ENCODE data around the gene GBA2. TPM values are rescaled to one million over a fixed set of nuclear protein-coding genes. Genes with fewer than 3 reads are reported as not detected.
A peak's percentile ranks its signal among the peaks of the same experiment; 100 is the strongest.

GBA2 gene
- total and polyA plus RNA-seq, 2 experiments from 2014 or later = 32.1 to 80.1 TPM

- peaks cover 35% of the 10 kb centered on the region for H3K36me3 ChIP-seq (ENCODE audit: insufficient read depth)
- no peak overlapping the region for H3K27ac Mint-ChIP-seq
- DNase-seq (ENCODE audit: low spot score) (peak; percentile 87), ATAC-seq (peak; percentile 20)
- H3K4me1 ChIP-seq (ENCODE audit: insufficient read depth) = peaks cover under 1% of the 10 kb centered on the region
- no peaks in the 10 kb centered on the region; the same call in 2 of the 3 replicates for H3K9me3 Mint-ChIP-seq
- peaks cover 12% of the 10 kb centered on the region for H3K79me2 ChIP-seq (replicated peaks; ENCODE audit: insufficient read depth)
- H3K36me3 Mint-ChIP-seq (ENCODE audit: low read depth) = peaks cover 66% of the 10 kb centered on the region
- H3K27ac ChIP-seq (ENCODE audit: low read depth) = peak overlapping the region; percentile 66; the same call in 1 of the 2 replicates
- H3K27me3 Mint-ChIP-seq (ENCODE audit: insufficient read depth, low read depth, poor library complexity) = peaks cover 6% of the 10 kb centered on the region
- H3K4me1 Mint-ChIP-seq = peaks cover 11% of the 10 kb centered on the region
- no peak overlapping the region for H3K4me3 Mint-ChIP-seq
- no peak overlapping the region for H2AFZ ChIP-seq
- no peaks in the 10 kb centered on the region for H3K9me2 ChIP-seq (ENCODE audit: insufficient read depth)
- peaks cover 14% of the 10 kb centered on the region for H3F3A ChIP-seq (replicated peaks; ENCODE audit: low read depth)
- no peak overlapping the region for H3K4me2 ChIP-seq
- H3K4me3 ChIP-seq = no peak overlapping the region
- peaks cover 18% of the 10 kb centered on the region for H4K20me1 ChIP-seq (replicated peaks; ENCODE audit: insufficient read depth)
- TF ChIP-seq ETS1 (IDR thresholded peaks at IDR 0.05) = no peak
- TF ChIP-seq, protein P1, sequence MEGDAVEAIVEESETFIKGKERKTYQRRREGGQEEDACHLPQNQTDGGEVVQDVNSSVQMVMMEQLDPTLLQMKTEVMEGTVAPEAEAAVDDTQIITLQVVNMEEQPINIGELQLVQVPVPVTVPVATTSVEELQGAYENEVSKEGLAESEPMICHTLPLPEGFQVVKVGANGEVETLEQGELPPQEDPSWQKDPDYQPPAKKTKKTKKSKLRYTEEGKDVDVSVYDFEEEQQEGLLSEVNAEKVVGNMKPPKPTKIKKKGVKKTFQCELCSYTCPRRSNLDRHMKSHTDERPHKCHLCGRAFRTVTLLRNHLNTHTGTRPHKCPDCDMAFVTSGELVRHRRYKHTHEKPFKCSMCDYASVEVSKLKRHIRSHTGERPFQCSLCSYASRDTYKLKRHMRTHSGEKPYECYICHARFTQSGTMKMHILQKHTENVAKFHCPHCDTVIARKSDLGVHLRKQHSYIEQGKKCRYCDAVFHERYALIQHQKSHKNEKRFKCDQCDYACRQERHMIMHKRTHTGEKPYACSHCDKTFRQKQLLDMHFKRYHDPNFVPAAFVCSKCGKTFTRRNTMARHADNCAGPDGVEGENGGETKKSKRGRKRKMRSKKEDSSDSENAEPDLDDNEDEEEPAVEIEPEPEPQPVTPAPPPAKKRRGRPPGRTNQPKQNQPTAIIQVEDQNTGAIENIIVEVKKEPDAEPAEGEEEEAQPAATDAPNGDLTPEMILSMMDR (conservative IDR thresholded peaks at IDR 0.05; ENCODE audit: low read depth in 2 of 2) = peak; percentile 80 to 86
- TF ChIP-seq POLR2AphosphoS5 (IDR thresholded peaks at IDR 0.05; ENCODE audit: low read depth) = peak; percentile 47
- no peak for TF ChIP-seq CREB1 (CRISPR knock-in tag; IDR thresholded peaks at IDR 0.05; ENCODE audit: low read depth)
- TF ChIP-seq EZH2 (IDR thresholded peaks at IDR 0.05; ENCODE audit: low read depth, unreplicated experiment) = no peak
- H3K27me3 ChIP-seq (ENCODE audit: insufficient read depth) = no peaks in the 10 kb centered on the region
These were observed 12.8 kb downstream of the GBA2 start for GRCh38 chr9:35736201-35736633.

GRCh38 chr9:35734096-35734495 lies 14.9 kb downstream of the GBA2 start:
- Histone ChIP-seq H3K4me2 (0 out of 2 replicates have a peak overlapping the region, but pooled peaks have one; percentile 90), H3F3A (replicated peaks; ENCODE audit: low read depth) (peaks cover 14% of the 10 kb centered on the region), H3K4me1 (ENCODE audit: insufficient read depth) (peaks cover 19% of the 10 kb centered on the region), H3K9me2 (ENCODE audit: insufficient read depth) (no peaks in the 10 kb centered on the region), H4K20me1 (replicated peaks; ENCODE audit: insufficient read depth) (peaks cover 15% of the 10 kb centered on the region), H2AFZ (no peak overlapping the region), H3K36me3 (ENCODE audit: insufficient read depth) (peaks cover 35% of the 10 kb centered on the region), H3K27me3 (ENCODE audit: insufficient read depth) (no peaks in the 10 kb centered on the region), H3K27ac (ENCODE audit: low read depth) (no peak overlapping the region), H3K79me2 (replicated peaks; ENCODE audit: insufficient read depth) (peaks cover 30% of the 10 kb centered on the region), H3K4me3 (peak overlapping the region; percentile 91; the same call in 1 of the 2 replicates)
- no peaks in the 10 kb centered on the region; the same call in 2 of the 3 replicates for H3K9me3 Mint-ChIP-seq
- H3K36me3 Mint-ChIP-seq (ENCODE audit: low read depth) = peaks cover 46% of the 10 kb centered on the region
- H3K4me1 Mint-ChIP-seq = peaks cover 13% of the 10 kb centered on the region
- no peak overlapping the region for H3K27ac Mint-ChIP-seq
- H3K4me3 Mint-ChIP-seq = no peak overlapping the region; the same call in 2 of the 3 replicates
- H3K27me3 Mint-ChIP-seq (ENCODE audit: insufficient read depth, low read depth, poor library complexity) = peaks cover 8% of the 10 kb centered on the region
- no peak for ATAC-seq
- TF ChIP-seq EZH2 (IDR thresholded peaks at IDR 0.05; ENCODE audit: low read depth, unreplicated experiment) = no peak
- TF ChIP-seq EZH2phosphoT487 (IDR thresholded peaks at IDR 0.05; ENCODE audit: unreplicated experiment) = no peak
- TF ChIP-seq ZNF114 (CRISPR knock-in tag; IDR thresholded peaks at IDR 0.05) = no peak
- no peak for TF ChIP-seq JUNB (IDR thresholded peaks at IDR 0.05; ENCODE audit: unreplicated experiment)
- DNase-seq (ENCODE audit: low spot score) = no peak

All from GM23338 (cell line).